Measurements from ENCODE around the gene AP5S1.

GRCh38 chr20:3786126-3786484, 34.2 kb upstream of the AP5S1 start:
- no peak for TF ChIP-seq POLR2A (IDR thresholded peaks at IDR 0.05)
- TF ChIP-seq CTCF (IDR thresholded peaks at IDR 0.05): no peak
